Kidney epithelial cell (primary cell): ENCODE data around the gene PADI2. TPM values are rescaled to one million over a fixed set of nuclear protein-coding genes. Genes with fewer than 3 reads are reported as not detected.
A peak's percentile ranks its signal among the peaks of the same experiment; 100 is the strongest.

Source experiments
- DNase-seq: peaks from one replicate; pipeline ENCODE4 v3.0.0-alpha.2; 2010; ENCODE audit warnings: low read depth
- H3K27me3 ChIP-seq: 2 replicates; pipeline ENCODE4 v1.6.0; 2011; ENCODE audit warnings: low read length; ENCODE audit not compliant: control insufficient read depth, insufficient read depth
- H3K36me3 ChIP-seq: 2 replicates; pipeline ENCODE4 v1.5.1; 2011; ENCODE audit warnings: low read length; ENCODE audit not compliant: control insufficient read depth, insufficient read depth
- H3K4me3 ChIP-seq: 2 replicates; pipeline ENCODE4 v1.5.1; 2011; ENCODE audit warnings: low read depth, mild to moderate bottlenecking, control low read depth, low read length
- total RNA-seq: library from RNA; depleted of rRNA; stranded (reverse); fragments of >200 nt; gene quantifications from 2 replicates; pipeline ENCODE4 v1.2.3, GENCODE V29; 2015
- TF ChIP-seq, protein P1 (sequence below): IDR thresholded peaks from 2 replicates; pipeline ENCODE4 v1.5.1; 2011; ENCODE audit warnings: mild to moderate bottlenecking, moderate library complexity, low read length, control low read depth, inconsistent platforms; ENCODE audit not compliant: insufficient read depth, poor library complexity, severe bottlenecking

The PADI2 gene
- total RNA-seq, 1 donor from 2014 or later: 8.1 TPM

DNA sequence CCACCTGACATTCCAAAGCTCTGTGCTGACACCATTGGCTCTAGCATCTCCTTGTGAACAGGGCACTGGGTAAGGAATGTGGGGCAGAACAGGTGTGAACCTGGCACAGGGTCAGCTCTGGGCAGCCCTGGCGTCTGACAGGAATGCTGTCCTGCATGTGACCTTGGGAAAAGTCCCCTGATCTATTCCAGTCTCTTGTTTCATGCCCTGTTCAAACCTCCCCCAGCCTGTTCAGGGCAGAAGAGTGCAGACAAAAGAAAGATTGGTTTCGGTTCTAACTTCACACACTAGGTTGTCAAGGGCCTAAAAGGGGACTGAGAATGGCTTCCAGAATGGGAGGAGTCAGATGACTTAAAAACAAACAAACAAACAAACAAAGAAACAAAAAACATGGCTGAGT lies 37.8 kb downstream of the PADI2 start:
- TF ChIP-seq, protein P1, sequence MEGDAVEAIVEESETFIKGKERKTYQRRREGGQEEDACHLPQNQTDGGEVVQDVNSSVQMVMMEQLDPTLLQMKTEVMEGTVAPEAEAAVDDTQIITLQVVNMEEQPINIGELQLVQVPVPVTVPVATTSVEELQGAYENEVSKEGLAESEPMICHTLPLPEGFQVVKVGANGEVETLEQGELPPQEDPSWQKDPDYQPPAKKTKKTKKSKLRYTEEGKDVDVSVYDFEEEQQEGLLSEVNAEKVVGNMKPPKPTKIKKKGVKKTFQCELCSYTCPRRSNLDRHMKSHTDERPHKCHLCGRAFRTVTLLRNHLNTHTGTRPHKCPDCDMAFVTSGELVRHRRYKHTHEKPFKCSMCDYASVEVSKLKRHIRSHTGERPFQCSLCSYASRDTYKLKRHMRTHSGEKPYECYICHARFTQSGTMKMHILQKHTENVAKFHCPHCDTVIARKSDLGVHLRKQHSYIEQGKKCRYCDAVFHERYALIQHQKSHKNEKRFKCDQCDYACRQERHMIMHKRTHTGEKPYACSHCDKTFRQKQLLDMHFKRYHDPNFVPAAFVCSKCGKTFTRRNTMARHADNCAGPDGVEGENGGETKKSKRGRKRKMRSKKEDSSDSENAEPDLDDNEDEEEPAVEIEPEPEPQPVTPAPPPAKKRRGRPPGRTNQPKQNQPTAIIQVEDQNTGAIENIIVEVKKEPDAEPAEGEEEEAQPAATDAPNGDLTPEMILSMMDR: no peak
- Histone ChIP-seq H3K27me3 (no peaks in the 10 kb centered on the region), H3K4me3 (no peak overlapping the region), H3K36me3 (no peaks in the 10 kb centered on the region)
- DNase-seq: no peak

DNA sequence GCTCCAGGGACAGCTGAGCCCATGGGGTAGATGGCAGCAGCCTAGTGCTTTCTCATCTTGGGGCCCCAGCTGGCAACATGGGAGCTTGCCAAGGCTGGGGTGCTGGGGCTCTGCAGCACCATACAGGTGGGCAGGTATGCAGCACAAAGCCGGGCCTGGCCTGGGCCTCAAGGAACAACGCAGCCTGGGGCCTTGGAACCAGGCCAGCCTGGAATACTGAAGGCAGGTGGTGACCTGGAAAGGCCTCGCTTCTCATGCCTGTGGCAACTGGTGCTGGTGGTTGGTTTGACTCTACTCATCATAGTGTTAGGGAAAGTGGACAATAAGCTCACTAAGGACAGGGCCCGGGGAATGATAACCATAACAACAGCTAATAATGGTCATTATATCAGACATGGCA lies 38.4 kb downstream of the PADI2 start:
- H3K27me3 ChIP-seq: no peaks in the 10 kb centered on the region
- no peaks in the 10 kb centered on the region for H3K36me3 ChIP-seq
- H3K4me3 ChIP-seq: no peak overlapping the region
- TF ChIP-seq, protein P1: no peak
- no peak for DNase-seq

DNA sequence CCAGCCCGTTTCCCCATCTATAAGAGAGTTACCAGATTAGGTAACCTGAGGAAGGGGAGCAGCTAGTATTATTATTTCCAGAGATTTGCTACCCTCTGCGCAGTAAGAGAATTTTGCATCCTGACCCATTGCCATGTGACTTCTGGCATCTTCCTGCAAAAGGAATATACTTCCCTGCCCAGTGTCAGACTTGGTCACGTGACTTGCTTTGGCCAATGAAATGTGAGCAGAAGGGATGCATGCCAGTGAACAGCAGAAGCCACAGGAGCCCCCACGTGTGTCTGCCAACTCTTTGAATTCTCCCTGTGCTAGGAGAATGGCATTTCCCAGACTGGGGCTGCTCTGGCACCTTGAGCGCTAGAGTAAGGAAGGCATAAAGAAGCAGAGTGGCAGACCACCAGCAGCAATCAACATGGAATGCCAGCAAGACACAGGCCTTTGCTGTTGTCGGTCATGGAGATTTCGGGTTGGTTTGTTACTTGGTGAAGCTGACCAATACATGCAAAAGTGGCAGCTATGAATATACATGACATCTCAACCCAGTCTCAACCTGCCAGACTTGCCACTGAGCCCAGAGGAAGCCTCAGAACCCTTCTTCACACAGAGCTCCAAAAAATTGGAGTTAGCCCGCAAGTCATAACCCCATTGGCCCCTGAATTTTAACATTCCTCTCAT lies 39.0 kb downstream of the PADI2 start:
- no peak for DNase-seq
- H3K27me3 ChIP-seq: no peaks in the 10 kb centered on the region
- TF ChIP-seq, protein P1: no peak
- no peak overlapping the region for H3K4me3 ChIP-seq
- H3K36me3 ChIP-seq: no peaks in the 10 kb centered on the region

DNA sequence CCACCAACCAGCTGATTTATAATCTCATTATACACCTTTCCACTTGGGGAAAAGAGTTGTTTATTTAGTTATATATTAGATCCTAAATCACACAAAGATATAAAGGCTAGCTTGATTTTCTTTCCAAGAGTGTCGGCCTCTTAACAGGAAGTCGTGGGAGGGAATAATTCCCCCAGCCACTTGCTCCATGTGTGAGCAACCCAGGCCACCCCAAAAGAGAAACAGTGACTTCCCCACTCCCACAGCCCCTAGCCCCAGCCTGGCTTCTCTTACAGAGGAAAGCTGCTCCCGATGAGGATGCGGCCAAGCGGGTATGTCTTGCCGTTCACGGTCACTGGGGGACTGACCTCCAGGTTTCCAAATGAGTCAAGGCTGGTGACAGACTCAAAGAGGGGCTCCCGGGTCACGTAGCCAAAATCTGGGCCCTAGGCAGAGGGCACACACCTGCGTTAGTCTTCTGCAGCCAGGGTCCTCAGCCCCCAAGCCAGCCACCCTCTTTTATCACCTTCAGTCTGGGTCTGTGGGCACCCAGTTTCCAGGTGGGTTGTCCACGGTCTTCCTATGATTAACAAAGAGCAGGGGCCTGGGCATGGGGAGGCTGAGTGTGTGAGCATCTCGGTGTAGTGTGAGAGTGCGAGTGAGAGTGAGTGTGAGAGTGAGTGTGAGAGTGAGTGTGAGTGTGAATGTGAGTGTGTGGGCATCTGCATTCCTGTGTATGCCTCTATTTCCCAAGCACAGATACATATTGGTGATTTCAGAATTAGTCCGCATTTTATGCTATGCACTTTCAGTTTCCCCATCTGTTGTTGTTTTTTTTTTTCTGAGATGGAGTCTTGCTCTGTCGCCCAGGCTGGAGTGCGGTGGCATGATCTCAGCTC lies 40.0 kb downstream of the PADI2 start:
- Histone ChIP-seq H3K36me3 (no peaks in the 10 kb centered on the region), H3K27me3 (no peaks in the 10 kb centered on the region), H3K4me3 (no peak overlapping the region)
- TF ChIP-seq, protein P1: no peak
- no peak for DNase-seq

DNA sequence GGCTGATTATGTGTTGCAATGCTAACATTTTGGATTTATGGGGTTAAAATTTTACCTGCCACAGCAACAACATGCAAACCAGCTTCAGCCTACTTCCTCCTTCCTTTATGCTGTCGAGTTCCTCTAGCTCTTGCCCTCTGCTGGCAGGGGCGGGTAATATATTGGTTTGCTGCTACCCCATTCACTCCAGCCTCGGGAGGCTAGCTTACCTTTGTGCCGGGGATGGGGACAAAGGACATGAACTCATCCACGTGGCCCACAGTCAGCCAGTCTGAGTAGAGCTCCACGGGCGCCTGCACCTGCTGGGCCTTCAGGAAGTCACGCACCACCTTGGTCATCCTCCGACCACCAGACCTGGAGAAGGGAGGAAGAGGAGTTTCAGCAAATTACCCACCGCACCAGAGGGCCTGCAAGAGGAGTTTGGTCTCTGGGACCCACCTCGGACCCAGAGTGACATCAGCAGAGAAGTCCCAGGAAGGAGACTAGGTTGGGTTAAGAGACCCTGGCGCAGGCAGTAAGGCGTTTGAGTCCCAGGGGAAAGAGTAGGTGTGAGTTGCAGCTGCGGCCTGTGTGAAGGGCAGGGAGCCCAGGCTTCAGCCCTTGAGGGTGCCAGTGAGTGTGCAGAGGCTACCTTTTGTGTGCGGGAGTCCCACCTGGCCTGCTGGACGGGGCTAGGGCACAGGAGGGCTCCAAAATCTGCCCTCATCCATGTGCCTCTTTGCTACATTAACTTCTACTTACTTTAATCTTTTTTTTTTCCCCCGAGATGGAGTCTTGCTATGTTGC lies 43.6 kb downstream of the PADI2 start:
- TF ChIP-seq, protein P1: peak; percentile 32
- DNase-seq: no peak
- Histone ChIP-seq H3K27me3 (no peaks in the 10 kb centered on the region), H3K36me3 (no peaks in the 10 kb centered on the region), H3K4me3 (no peak overlapping the region)
